D341Med (cell line): ENCODE data around the gene ITGB6.

Experiments
- DNase-seq: peaks from one replicate; pipeline ENCODE4 v3.0.0; 2012; ENCODE audit warnings: low spot score

The ITGB6 gene

DNA sequence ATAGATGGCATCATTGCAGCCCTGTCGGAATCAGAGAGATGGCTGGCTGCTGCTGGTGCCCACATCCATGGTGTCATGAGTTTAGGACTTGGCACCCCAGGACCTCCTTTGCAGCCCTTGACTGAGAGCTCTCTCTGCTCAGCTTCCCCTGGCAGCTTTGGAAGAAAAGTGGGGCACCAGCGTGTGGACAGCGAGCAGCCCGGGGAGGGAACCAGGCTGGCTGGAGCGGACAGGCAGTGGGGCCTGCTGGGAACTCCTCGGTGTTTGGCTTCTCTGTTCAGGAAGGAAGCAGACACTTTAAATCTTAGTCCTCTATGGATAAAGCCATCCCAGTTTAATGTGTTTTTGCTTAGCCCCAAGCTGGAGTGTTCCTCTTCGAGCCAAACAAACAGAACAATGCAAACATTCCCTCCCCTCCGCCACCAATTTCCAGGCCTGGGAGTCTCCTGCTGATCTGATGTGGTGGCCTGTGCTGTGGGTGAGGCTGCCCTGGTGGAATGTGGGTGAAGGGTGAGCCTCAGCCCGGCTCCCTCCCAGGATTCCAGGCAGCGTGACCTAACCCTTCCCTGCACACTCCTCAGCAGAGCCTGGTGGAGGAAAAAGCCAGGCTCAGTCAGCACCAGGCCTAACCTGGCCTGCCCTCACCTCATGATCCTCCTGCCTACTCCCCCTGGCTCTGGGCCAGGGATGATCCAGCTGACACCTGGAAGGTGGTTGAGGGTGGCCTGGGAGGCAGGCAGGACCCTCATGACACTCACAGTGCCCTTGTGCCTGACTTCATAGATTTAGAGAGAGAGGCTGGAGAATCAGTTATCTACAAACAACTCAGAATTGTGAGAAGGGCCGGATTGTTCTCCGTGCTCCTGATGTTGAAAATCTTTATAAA, 21.6 kb upstream of the ITGB6 start:
- no peak for DNase-seq

DNA sequence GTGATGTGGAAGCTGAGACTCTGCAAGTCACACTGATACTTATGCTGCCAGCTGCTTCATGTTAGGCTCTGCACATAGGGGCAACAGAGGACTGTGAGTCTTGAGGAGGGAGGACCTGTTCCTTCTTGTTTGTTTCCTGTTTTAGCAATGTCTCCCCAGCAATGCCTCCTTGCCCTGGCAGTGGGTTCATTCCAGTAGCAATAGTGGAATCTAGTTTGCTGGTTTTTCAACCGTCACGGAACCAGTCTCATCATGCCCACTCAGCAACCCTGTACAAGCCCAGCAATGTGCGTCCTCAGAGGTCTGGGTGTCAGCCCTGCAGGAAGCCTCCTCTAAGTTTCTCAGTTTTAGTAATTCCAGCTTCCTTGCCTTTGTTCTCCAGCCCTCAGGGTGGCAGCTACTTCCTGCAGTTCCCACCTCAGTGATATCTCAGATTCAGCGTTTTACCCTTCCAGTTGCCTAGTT, 20.5 kb upstream of the ITGB6 start:
- DNase-seq = no peak

DNA sequence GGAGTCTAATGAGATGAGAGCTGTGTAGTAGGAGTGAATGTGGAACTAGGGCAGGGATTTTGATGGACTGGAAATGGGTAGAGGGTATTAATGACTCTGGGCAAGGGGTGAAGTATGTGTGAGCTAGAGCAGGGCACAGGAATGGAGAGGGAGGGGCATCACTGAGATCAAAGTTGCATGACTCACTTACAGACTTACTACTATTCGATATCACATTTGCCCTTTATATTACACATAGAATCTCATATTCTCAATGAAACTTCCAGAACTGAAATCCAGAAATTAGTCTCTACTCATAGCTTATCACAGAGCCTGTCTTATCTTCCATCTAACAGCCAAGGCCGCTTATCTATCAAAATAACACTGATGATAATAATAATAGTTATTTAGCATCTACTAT, 20.0 kb upstream of the ITGB6 start:
- no peak for DNase-seq

DNA sequence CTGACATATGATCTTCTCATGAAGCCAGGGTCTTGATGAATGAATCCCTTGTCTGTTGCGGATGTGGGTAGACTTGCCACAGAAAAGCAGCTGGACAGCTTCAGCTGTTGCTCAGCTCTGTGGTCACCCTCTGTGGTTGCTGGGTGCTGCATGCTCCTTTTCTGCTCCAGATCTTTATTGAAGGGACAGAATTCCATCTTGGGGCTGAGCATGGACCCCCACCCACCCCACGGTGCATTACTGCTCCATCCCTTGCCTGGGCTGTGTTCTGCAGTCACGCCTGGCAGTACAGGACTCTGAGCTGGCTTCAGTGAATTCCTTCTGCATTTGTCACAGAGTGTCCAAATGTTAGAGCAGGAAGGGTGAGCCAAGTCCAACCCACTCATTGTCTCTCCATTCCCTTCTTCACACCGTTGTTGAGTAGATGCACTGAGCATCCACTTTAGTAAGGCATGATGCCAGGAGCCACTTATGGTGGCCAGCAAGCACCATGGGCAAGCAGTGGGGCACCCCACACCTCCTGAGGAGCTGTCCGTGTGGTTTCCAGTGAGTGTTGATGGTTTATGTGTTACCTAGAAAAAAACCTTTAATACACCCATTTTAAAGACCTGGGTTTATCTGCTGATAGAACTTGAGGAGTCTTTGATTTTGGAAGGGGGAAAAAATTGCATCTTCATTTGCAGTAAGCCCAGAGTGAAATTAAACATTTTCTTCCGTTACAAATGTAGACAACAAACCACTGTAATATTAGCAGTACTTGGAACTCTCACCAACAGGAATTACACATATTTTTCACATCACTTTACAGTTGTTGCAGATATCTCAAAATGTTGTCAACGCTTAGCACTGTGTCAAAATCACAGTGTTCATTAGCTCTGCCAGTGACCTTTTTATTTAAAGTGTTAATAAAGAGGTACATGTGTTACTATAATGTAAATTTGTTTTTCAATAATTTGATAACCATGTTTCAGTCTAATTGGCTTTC, 14.7 kb upstream of the ITGB6 start:
- DNase-seq = no peak

DNA sequence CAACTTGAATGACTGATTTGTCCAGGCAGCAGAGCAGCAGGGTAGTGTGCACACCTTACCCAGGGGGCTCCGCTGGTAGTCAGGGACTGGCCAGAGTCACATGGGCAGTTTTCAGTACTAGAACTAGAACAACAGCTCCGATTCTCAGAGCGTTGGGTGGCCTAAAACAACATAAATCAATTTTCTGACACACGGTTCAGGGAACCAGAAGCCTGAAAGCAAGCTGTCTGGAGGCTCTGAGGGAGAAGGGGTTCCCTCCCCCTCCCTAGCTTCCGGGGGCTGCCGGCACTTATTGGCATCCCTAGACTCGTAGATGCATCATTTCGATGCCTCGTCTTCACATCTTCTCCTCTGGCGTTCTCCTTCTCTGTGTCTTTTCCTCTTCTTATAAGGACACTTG, 13.4 kb upstream of the ITGB6 start:
- no peak for DNase-seq

DNA sequence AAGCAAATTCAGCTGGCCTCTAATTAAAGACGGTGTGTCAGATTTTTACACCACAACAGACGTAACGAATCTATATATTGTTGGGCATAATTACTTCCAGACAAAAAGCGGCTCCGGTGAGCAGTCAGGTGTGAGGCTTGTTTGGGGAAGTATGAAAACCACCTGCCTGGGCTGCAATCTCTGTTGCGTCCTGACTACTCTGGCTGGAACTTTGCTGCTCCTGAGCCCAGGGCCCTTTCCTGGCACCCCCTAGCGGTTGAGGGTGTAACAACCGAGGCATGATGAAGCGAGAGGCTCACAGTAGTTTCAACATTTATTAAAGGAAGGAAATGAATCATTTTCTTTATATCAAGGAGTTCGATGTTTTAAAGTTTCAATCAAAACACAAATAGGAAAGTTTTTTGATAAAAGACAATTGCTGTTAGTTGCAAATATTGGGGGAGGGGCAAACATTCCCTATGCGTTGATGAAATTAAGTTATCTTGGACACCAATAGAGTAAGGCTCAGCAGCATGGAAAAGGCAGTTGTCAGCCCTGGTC, 10.6 kb upstream of the ITGB6 start:
- DNase-seq = peak; percentile 81

DNA sequence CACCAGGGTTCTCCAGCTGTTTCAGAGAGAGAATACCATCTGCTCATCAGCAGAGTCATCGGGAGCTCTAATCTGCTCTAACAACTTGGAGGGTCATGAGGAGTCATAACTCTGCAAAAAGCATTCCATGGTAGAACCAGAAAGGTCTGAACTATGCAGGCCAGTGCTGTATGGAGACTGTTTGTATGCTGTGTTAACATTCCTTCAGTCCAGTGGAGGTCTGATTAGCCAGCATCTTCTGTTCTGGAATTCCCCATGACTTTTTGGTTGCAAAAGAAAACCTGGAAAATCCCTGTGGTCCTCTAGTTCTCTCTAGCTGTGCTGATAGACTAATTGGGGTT, 9.4 kb upstream of the ITGB6 start:
- DNase-seq = no peak

DNA sequence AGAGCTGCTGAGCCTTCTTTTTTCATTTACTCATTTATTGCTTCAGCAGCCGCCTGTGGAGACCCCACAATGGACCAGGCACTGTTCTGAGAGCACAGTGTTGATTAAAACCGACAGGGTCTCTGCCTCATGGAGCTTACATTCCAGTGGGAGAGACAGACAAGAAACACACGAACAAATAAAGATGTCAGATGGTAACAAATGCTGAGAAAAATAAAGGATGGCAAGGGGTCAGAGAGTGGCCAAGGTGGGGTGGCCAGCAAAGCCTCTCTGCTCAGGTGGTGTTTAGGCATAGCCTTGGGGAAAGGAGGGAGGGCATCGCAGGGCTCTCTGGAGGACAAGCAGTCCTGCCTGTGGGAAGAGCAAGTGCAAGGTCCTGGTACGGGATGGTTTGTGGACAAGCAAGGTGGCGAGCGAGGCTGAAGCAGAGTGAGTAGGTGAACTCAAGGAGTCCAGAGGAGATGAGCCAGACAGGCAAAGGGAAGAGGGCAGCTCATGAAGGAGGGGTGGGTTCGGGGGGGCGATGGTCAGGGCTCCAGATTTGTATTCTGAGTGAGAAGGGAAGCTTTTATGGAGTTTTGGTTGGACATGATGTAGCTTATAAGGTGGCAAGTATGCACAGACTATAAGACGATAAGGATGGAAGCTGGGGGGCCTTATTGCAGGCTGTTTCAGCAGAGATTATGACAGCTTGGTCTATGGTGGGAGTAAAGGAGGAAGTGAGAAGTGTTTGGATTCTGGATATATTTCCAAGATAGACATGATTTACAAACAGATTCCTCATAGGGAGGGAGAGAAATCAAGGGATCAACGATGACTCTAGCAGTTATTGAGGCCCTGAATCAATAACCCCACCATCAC, 8.8 kb upstream of the ITGB6 start:
- DNase-seq = no peak

DNA sequence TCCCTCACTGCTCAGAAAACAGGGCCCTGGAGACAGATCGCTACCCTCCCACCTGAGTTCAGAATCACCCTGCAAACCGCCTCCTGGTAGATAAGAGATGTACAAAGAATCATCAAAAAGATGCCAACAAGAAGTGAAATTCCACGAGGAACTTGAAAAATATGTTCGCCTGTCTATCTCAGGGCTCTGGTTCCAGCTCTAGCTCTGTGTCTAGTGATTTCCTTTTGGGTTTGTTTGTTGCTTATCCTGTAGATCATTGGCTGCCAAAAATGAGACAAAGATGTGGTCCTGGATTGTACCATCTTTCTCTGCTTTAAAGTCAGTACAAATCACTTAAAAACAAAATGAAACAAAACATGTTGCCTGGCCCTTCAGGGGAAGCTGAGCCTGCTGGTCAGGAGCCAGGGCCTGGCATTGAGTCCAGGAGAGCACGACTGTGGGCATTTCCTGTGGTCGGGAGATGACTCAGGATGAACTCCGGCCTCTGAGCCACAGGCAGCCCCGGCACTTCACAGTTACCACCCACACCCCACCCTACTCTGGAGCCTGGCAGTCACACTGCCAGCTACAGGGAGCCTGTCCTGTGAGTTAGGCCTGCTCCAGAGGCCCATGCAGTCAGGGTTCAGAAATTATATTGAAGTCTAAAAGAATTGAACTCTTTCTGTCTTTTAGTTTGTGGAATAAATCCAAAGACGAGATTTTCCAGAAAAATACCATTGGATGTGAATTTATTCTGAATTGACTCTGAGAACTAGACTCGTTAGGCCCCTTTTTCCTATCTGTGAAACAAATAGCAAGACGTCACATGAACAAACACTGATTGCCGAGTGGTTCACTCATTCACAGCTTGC, 8.0 kb upstream of the ITGB6 start:
- DNase-seq = no peak

DNA sequence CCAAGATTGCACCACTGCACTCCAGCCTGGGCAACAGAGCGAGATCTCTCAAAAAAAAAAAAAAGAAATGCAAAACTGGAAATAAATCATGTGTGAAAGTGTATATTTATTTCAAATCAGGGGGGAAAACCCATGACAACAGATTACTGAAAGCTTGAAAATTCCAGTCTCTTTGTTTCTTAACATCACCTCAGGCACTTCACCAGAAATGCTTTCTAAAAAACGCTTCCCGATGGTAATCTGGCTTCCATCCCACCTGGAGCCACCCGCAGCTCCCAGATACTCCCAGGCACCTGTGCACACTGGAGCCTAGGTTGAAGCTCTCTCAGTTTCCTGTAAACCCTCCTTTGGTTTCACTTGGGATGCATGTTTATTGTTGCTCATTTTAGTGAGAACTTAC, 7.2 kb upstream of the ITGB6 start:
- DNase-seq = no peak

DNA sequence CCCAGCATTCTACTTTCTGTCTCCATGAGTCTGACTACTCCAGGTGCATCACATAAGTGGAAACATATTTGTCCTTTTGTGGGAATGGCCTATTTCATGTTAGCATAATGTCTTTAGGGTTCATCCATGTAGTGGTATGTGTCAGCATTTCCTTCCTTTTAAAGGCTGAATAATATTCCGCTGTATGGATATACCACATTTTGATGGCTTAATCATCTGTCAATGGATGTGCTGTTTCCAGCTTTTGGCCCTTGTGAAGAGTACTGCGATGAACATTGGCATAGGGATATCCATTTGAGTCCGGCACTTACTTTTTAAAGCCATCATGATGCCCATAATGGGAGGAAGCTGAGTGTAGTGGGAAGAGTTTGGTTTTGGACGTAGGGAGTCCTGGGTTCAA, 6.4 kb upstream of the ITGB6 start:
- DNase-seq = no peak

DNA sequence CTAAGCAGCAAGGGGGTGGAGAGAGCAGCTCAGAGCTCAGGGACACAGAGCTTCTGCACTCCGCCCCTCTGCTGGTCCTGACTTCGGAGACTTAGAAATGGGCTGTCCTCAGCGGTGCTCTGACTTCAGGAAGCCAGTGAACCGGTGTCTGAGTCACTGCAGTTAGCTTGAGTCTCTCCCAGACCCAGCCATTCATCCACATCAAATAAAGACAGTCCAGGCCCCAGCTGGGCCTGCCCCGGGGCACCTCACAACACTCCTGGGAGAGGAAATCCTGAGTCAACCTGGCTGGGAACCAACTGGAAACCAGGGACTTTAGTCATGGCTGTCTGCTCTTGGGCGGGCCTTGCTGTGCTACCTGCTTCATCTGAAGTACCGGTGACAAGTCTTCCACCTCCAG, 5.4 kb upstream of the ITGB6 start:
- DNase-seq = no peak

DNA sequence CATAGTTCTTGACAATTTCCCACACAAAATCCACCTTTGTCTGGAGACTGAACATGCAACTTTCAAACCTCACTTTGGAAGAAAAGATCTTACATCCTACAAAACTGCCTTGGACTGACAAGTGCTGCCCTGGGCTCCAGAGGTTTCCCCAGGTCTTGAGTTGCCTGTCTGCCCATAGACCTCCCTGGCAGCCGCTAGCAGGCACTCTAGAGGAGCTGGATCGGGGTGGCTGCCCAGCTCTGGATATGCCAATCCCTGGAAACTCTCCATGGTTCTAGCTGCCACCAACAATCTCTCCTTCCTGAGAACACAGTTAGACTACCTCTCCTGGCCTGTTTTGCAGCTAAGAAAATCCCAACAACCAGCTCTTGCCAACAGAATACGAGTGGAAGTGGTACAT, 3.4 kb upstream of the ITGB6 start:
- DNase-seq = no peak

DNA sequence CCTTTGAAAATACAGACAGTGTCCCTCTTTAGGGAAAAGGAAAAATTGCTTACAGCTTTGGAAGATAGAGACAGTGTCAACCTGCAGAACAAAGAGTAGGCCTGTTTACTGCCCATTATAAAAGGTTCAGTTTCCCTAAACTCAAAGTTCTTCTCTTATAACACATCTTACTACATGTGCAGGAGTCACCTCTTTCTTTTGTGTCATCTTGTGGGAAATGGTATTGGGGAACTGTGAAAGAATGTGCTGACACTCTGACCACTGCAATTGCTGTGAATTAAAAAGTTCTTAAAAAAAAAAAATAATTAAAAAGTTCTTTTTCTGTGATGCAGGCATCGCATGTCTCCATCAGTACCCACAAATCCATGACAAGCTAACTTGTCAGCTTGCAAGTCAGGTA, 2.9 kb upstream of the ITGB6 start:
- no peak for DNase-seq

DNA sequence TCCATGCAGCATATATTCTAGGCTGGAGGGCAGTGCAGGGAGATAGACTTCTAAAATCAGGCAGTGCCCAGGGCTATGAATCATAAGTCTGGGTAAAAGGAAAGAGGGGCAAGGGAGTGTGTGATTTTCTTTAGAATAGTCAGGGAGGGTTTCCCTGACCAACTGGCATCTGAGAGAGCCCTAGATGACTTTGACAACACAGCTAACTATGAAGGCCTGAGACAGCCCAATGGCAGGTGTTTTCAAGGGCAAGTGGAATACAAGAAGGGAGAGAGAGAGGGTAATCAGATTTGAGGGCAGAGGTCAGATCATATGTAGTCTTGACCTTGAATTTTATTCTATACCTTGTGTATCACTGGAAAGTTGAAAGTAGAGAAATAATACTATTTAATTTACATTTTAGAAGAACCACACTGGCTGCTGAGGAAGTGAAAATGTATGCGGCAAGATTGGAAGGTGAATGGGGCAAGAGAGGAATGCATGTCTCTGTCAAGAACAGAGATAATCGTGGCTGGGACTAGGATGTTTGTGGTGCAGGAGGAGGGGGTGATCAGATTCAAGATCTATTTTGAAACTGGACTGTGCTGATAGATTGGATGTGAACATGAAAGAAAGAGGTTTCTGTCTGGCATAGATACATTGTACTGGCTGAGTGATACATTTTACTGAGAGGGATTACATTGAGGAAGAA, 1.9 kb upstream of the ITGB6 start:
- DNase-seq = no peak

DNA sequence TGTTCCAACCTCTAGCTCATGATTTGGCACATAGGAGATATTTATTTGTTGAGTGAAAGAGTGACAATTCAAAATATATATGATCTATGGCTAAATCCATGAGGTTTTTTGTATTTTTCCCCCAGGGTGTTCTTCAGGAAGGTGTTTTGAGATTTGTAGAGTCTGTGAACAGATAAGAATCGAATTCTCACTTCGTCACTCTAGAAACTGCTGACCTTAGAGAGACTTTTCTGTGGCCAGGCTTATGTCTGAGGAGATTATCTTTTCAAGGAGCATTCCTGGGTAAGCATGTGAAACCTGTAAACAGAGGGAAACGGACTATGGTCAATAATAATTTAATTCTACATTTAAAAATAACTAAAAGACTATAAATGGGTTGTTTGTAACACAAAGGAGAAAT, 849 bp upstream of the ITGB6 start:
- no peak for DNase-seq

DNA sequence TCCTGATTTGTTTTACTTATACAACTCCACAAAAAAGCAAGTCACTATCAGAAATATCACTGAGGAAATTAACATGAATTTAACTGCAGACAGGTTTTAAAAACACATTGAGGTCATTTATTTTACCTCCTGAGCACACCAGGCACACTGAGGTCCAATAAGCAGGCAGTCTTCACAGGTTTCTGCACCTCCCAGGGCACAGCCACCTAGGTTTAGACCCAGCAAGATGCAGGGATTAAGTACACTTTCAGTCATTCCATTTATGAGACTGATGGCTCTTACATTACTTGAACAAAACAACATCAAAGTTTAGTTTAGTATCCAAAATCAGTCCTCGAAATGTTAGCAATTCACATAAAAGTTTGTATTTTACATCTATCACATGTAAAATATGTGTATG, 1.0 kb downstream of the ITGB6 start:
- no peak for DNase-seq

DNA sequence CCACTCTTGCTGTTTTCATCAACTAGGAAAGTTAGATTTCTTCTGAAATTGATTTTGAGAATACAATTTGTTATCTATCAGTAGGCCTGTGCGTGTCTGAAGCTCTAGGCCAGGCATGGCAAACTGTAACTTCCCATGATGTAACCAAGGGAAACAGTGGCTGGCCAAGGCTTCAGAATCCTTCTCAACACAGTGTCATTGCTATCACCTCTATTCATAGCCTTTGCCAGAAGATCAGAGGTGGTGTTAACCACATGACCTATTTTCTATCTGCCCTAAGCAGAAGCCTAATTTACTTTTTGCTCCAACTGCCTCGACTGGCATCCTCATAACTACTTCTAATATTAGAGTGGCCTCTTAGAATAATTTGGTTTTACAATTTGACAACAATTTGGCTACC, 2.5 kb downstream of the ITGB6 start:
- DNase-seq = no peak

DNA sequence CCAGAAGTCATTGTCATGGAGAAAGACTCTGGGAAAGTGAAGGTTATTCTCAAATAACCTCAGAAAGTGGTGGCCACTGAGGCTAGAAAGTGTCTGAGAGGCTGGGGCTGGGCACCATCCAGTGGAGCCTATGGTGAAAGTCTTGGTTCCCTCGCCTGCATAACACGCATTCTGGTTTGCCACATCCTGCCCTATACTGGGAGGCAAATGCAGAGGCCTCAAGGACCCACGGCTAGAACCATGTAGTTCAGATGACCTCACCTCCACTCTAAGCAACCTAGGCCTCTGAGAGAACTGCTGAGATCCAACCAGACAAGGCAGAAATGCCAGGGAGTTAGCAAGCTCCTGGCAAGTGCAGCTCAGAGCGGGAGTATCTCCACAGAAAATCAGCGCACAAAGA, 5.1 kb downstream of the ITGB6 start:
- no peak for DNase-seq

DNA sequence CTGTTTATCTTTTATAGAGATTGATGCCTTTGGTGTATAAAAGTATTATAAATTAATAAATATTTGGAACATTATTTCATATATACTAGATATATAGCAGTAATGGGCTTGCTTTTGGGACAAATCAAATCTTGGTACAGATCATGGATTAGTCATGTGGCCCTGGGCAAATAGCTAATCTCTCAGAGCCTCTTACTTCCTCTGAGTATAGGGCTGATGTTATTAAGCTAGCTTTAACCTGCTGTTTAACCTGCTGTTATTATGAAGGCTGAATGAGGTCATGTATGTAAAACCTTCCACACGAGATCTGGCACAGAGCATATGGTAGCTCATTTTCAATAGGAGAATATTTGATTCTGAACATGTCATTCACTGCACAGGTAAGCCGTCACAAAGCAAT, 5.7 kb downstream of the ITGB6 start:
- peak; percentile 50 for DNase-seq
